HUDEP-2 (cell line): ENCODE measurements around the gene PLK1.
A peak's percentile ranks its signal among the peaks of the same experiment; 100 is the strongest.
"Not testable (repeated sequence)": the region's sequence is repeated elsewhere in the genome, so short reads cannot be mapped to it uniquely, and the experiment has no call there.

ENCODE experiments used
- DNase-seq, 76 experiments: peaks; one replicate each; lab custom pipeline; 2025; ENCODE audit not compliant: unreplicated experiment in 76 of 76; lab: John Stamatoyannopoulos, UW

Gene PLK1

DNA sequence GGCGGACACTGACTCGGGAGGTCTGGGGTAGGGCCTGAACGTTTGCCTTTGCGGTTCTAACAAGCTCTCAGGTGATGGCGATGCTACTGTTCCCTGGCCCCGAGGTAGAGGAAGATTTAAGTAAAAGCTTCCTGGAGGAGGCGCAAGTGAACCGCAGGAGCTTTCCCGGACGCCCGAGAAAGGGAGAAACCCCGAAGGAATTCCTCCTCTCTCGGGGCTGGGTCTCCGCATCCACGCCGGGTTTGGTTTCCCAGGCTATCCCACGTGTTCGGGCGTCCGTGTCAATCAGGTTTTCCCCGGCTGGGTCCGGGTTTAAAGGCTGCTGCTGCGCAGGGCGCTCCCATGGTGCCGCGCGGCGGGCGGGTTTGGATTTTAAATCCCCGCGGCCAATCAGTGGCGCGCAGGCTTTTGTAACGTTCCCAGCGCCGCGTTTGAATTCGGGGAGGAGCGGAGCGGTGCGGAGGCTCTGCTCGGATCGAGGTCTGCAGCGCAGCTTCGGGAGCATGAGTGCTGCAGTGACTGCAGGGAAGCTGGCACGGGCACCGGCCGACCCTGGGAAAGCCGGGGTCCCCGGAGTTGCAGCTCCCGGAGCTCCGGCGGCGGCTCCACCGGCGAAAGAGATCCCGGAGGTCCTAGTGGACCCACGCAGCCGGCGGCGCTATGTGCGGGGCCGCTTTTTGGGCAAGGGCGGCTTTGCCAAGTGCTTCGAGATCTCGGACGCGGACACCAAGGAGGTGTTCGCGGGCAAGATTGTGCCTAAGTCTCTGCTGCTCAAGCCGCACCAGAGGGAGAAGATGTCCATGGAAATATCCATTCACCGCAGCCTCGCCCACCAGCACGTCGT is at the start of gene PLK1:
TSS of gene PLK1 (plus strand) at position 460 of the 844 bp plus-strand sequence. CDS start at position 504, 44 bp downstream.
- DNase-seq = peak in 75 of 76 experiments; percentile 20 to 87 (median 75)

DNA sequence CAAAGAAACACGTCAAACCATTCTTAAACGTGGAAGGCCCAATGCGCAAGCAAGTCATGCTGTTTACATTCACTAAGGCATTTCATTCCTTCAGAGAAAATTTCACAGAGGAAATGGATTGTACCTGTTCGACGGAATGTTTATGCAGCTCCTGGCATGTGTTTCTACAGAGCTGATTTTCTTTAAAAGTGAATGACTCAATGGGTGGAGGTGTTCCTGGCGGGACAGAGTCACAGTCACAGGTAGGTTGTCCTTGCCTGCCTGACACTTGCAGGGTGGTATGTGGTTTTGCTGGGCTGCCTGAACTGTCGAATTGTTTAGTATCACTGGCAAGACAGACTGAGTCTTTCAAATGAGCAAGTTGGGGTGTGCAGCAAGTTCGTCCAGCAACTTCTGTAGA is 49.2 kb upstream of the PLK1 start:
- no peak for DNase-seq

DNA sequence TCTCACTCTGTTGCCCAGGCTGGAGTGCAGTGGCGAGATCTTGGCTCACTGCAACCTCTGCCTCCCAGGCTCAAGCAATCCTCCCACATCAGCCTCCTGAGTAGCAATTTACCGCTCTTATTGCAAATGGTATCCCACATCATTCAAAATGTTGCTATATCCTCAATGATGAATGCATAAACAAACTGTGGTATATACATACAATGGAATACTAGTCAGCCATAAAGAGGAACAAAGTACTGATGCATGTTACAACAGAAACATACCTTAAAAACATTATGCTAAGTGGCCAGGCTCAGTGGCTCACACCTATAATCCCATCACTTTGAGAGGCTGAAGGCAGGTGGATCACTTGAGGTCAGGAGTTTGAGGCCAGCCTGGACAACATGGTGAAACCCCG is 46.8 kb upstream of the PLK1 start:
- not testable (repeated sequence) for DNase-seq

DNA sequence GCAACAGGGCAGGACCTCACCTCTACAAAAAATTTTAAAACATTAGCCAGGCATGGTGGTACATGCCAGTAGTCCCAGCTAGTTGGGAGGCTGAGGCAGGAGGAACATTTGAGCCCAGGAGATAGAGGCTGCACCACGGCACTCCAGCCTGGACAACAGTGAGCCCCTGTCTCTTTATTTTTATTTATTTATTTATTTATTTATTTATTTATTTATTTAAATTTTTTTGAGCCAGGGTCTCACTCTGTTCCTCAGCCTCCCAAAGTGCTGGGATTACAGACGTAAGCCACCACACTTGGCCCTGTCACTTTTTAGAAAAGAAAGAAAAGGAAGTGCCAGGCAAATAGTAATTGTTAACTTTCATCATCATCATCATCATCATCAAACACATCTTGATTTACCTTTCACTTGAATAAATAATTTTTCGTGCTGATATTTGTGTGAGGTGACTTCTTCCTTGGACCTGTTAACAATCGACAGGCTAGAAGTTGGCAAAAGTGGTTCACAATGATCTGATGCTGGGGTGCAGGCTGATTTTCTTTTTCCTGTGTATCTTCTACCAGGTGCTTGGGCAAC is 44.1 kb upstream of the PLK1 start:
- no peak for DNase-seq

DNA sequence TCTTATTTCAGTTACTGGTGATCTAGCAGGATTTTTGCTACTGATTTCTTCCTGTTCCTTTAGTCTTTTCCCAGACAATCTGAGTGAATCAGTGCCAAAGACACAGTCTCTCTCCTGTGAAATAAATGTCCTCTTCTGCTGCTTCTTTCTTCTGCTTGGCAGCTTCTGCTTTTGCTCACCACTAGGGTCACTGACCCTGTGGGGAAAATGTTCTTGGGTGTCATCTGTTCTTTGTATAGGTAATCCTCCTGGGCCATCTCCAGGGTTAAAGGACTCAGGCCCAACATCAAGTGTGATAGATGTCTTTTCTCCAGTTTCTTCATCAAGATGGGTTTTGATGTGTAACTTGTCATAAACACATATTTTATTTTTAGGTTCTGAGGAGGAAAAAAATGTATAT is 42.7 kb upstream of the PLK1 start:
- peak in 3 of 76 experiments; percentile 3 to 10 (median 5) for DNase-seq

DNA sequence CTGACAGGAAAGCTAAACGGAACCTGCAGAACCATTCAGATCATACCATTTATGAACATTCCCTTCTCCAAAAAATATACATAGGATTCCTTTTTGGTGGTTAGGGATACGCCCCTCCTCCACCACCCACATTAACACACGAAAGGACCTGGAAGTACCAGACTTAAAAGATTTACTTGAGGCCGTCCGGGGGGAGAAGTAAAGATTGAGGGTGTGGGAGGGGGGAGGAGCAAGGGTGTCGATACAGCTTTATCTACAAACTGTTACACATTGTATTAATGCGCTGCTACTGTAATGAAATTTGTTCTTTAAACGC is 38.1 kb upstream of the PLK1 start:
- DNase-seq = peak in 8 of 76 experiments; percentile 4 to 40 (median 16)

DNA sequence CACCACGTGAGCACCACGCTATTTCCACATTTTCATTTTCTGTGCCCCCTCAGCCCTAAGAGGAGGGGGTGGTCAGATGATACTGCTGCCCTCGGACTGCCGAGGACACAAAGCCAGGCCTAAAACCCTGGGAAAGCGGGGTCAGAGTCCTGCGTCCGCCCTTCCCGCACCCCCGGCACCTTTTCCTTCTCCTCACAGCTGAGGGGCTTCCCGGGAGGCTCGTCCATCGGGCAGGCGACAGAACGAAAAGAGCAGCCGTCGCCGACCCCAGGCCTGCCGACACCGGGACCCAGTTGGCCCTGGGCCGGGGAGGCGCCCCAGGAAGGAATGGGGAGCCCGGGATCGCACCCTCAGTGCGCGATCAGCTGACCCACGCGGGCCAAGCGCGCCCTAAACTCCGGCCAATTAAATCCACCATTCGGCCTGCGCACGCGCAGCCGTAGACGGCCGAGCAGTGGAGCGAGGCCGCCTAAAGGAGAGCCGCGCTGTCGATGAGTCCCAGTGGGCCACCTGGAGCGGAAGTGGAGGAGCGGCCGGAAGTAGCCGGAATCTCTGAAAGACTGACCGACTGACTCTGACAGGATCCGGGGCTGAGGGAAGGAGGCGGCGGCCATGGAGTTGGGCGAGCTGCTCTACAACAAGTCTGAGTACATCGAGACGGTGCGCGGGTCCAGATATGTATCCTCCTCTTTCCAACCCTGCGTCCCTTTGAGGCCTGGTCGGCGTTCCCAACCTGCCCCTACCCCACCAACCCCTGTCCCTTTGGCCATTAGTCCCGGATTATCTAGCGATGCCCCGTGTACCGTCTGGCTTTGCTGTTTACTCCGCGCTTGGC is 37.5 kb upstream of the PLK1 start, which contains the start of the genes DCTN5 and PALB2:
TSS of gene DCTN5 (plus strand) at position 536 of the 835 bp plus-strand sequence. CDS start at position 613, 77 bp downstream.
TSS of gene PALB2 (minus strand) at position 380 of the 835 bp plus-strand sequence. CDS start at position 227, 153 bp downstream.
- peak in 75 of 76 experiments; percentile 20 to 95 (median 87) for DNase-seq

DNA sequence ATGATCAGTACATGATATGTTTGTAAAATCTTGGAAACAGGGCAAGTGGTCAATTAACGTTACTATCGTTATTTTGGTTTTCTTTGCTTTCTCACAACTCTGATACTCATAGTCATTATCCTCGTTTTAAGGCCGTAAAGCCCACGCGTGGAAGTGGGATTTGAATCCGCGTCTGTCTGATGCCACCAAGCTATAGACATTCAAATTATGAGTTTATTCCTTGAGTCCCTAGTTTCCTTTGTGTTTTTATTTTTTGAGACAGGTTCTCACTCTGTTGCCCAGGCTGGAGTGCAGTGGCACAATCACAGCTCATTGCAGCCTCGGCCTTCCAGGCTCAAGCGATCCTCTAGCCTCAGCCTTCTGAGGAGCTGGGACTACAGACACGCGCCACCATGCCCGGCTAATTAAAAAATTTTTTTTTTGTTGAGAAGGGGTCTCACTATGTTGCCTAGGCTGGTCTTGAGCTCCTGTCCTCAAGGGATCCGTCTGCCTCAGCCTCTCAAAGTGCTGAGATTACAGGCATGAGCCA is 36.4 kb upstream of the PLK1 start:
- no peak for DNase-seq

DNA sequence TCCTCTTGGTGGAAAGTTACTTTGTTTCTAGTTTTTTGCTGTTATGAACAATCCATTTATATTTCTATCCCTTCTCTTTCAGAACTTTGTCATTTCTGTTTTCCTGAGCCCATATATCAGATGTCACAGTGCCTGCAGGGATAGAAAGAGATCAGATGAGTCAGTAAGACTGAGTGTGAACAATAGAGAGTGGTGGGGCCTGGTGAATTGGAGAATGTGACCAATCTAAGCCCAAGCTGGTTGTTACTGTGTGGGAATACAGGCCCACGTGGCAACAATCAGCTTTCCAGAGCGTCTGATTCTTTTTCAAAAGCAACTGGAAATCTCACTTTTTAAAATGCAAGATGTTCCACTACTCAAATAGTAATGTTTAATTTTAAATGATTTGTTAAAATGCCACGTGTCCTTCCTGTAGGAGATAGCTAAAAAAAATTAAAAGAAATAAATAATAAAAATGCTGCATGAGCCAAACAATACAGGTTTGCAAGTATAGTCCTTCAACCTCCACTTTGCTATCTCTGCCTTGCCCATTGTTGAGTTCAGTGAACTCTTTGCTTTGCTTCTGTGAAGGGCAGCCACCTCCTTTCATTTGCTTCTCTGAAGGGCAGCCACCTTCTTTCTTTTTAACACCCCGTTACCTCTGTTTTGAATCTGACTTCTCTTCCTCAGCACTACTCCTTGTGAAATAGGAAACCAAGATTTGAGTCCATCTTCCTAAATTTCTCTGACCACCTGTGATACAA is 27.8 kb upstream of the PLK1 start:
- DNase-seq = no peak

DNA sequence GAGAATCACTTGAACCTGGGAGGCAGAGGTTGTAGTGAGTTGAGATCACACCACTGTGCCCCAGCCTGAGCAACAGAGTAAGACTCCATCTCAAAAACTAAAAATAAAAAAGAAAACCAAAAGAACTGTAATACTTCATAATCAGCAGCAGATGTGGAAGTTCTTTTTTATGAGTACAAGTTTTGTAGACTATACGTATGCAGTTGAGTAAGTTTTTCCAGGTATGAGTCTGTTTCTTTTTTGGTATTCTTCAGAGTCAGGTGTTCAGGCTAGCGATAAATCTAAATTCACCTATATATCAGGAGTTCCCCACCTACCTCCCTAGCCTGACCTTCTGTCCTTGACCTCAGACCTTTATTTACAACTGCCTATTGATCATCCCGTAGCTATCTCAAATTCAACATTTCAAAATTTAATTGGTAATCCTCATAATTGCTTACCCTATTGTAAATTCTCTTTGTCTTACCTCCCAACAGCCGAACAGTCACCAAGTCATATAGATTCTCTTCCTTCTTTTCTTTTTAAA is 26.7 kb upstream of the PLK1 start:
- no peak for DNase-seq

DNA sequence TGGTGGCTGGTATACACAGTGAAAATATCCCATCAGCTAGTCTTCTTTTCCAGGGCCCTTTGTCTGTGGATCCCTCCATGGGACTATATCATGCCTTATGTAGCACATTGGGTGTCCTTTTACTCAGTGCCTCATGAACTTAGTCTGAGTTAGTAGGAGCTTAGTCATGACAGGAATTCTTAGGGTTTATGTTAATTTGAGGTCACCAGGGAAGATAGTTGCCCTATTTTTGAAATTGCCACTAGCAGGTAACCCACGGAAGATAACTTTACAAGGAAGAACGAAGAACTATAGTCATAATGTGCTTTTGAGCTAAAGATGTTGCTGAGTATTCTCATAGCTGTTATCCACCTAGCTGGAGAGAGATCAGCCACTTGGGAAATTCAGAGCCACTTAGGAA is 14.8 kb upstream of the PLK1 start:
- no peak for DNase-seq

DNA sequence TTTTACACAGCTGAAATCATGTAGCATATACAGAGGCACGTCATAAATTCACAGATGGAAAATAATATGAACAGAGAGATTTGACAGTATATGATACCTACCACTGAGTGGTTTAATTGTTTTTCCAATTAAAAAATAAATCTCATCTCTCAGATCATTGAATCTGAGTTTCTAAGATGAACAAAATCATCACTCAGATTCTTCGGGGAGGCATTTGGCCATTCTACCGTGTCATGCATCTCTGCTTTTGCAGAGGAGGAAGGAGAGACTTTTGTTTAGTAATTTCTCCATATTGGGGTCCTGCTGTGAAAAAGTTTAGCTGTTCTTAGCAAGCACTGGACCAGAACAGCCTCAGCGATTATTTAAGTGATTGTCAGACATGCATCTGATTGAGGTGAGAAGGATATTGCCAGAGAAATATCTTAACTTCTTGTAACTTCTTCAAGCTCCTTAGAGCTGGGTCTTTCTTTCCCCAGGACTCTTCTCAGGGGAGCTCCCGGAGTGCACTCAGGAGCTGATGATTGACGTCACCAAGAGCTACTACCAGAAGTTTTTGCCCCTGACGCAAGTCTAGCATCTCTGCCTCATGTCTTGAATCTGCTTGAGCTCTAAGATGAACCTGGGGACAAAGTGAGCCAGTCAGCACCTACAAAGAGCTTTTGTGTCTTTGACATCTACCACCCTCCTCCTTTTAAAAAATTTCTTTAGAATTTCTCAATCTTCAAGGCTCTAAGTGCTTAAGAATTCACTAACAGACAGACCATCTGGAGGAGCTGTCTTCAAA is 11.9 kb upstream of the PLK1 start:
- no peak for DNase-seq

DNA sequence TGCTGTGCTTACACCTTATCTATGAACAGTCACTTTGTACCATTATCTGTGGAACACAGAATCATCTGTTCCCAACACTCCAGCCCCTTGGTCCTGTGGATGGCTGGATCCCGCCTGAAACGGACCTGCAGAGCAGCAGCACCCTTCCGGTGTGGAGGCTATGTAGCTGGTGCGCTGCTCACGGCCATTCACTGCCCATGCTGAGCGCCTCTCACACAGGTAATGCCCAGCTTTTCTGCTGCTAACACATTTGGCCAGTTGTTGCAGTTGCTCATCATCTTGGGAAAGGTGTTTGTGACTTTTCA is 11.4 kb upstream of the PLK1 start:
- peak in 2 of 76 experiments; percentile 10 to 11 for DNase-seq

DNA sequence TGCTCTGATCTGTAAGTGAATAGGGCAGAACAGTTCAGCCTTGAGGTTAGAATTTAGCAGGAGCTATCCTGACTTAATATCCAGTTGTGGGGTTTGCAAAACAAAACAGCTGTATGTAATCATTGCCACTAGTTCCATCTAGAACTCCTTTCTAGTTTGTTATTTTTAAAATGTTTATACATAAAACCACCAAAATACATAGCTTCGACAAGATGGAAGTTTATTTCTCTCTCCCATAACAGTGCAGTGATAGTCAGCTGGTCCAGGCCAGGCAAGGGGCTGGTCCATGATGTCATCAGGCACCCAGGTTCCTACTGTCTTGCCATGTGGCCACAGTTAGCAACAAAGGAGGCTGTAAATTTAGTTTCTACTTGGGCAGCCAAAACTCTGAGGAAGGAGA is 10.5 kb upstream of the PLK1 start:
- DNase-seq = no peak

DNA sequence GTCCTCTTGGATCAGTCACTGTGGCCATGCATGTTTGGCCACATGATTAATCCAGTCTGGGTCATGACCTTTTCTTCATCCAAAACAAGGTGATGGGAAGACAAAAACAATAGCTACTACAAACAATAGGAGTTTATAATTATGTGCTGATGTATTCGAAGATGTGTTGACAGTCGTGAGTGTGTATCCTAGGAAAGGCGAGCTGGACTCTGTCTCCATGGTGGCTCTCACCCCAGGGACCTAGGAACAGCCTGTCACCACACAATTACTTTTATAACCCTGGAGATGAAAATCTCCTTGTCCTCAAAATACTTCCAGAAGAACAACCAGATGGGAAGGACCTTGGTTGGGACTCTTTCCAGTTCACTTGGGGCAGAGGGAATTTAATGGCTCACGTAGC is 9.8 kb upstream of the PLK1 start:
- no peak for DNase-seq

DNA sequence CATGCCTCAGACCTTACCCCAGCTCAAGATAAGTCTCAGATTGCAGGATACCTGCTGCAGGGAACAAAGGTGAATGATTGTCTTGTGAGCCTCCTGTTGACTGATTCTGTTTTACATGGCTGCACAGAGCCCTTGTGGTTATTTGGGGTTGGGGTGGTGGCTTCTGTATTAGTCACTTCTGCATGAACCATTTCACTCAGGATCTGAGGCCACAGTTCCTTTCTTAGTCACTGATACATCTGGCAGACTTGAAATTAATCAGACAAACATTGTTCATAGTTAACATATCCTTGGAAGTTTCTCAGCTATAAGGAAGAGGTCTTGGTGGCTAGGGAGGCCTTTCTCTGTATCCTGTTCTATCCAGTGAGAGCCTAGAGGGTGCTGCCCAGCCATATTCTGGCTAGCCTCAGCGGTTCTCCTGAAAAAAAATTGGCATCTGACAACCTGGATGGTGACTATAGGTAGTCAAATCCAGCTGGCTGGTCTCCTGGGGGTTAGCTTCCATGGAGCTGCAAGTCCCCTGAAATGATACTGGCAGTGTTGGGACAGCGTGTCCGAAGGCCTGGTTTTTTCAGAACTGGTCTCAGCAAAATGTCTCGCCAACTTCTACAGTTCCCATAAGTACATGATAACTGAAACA is 8.4 kb upstream of the PLK1 start:
- no peak for DNase-seq

DNA sequence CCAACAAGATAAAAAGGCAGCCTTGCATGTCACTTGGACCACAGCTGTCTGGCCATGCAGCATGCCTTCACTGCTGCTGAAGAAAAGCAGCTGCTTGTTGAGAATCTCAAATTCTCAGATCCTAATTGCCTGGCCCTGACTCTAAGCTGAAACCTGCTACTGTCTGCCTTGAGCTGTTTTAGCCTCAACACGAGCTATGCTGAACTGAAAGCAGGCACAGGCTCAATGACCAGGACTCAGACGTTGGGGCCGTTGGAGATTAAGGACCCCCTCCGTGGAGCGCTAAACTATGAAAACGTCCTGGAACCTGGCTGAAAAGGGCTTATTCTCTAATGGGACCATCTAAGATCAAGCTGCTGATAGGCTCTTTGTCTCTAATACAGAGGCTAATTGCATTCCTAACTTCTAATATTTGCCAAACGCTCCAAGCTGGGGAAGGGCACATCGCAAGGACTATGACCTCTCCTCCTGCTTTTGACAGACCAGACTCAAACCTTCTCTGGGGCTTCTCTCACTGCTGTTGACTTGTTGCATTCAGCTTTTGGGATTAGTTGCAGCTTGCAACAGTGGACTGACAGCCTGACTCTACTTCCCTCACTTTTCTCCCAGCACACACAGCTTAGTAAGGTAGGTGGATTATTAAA is 4.6 kb upstream of the PLK1 start:
- DNase-seq = no peak

DNA sequence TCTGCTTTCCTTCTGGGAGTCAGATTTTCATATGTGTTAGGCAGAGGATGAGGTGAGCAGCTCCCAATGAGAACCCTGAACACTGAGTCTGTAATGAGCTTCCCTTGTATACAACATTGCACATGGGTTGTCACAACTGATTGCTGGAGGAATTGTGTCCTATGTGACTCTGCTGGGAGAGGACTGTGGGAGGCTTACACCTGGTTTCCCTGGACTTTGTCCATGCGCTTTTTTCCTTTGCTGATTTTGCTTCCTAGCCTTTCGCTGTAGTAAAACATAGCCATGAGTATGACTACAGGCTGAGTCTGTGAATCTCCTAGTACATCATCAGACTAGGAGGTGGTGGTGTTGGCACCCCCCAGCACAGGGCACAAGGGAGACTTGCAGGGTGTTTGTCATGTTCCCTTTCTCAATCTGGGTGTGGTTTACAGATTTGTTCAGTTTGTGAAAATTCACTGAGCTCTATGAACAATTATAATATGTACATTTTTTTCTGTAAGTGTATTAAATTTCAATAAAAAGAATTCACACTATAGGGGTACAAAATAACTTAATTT is 1.7 kb upstream of the PLK1 start:
- no peak for DNase-seq
